HG02610 (cell line): ENCODE results near the gene LY6G5B.

ENCODE experiments used
- ATAC-seq: cut with Tn5 transposase; IDR thresholded peaks from one replicate; pipeline ENCODE4 v1.9.1; 2021; ENCODE audit warnings: mild to moderate bottlenecking, moderate library complexity; ENCODE audit not compliant: unreplicated experiment

The LY6G5B gene

GRCh38 chr6:31713465-31713864, 43.7 kb downstream of the LY6G5B start:
- no peak for ATAC-seq

- ATAC-seq: no peak
Observed at GRCh38 chr6:31713991-31714684, 44.4 kb downstream of the LY6G5B start.

- no peak for ATAC-seq
Observed at GRCh38 chr6:31715022-31715958, 45.5 kb downstream of the LY6G5B start, which contains the start of gene LY6G6D. Gene LY6G6D (plus strand): TSS chr6:31715348. CDS start chr6:31715356, 8 bp downstream.

- no peak for ATAC-seq
Observed at GRCh38 chr6:31717499-31718222, 47.9 kb downstream of the LY6G5B start.

- ATAC-seq: no peak
Observed at GRCh38 chr6:31718265-31718664, 48.5 kb downstream of the LY6G5B start.

- no peak for ATAC-seq
Observed at GRCh38 chr6:31719001-31719400, 49.2 kb downstream of the LY6G5B start.

GRCh38 chr6:31720196-31720770, 50.5 kb downstream of the LY6G5B start:
- no peak for ATAC-seq

GRCh38 chr6:31721351-31722020, 51.7 kb downstream of the LY6G5B start, which contains the start of gene LY6G6C:
Gene LY6G6C (minus strand): TSS chr6:31721746. CDS start chr6:31721679, 67 bp downstream.
- no peak for ATAC-seq

GRCh38 chr6:31722173-31722572, 52.4 kb downstream of the LY6G5B start:
- no peak for ATAC-seq
